ENCODE results near the gene CREB5. TPM values are rescaled to one million over a fixed set of nuclear protein-coding genes. Genes with fewer than 3 reads are reported as not detected.

Gene CREB5
- total and polyA plus RNA-seq, 2 experiments from 2014 or later = 2.4 to 4.4 TPM

DNA sequence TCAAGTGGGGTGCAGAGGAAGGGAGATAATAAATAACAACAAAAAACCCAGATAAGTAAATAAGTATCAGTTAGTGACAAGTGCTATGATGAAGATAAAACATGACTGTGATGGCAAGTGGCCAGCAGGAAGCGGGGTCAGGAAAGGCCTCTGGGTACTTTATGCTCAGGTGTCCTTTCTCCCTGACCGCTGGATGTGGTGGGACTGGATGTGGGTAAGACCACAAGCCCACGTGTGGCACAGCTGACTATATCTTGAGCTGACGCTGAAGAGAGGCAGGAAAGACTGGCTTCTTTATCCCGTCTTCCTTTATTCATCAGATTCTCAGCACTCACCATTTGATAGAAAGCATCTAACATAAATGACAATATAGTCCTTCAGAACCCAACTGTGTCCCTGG, 87.8 kb downstream of the CREB5 start:
- H3K9me3 Mint-ChIP-seq = no peaks in the 10 kb centered on the region
- H3K36me3 Mint-ChIP-seq (ENCODE audit: low read depth) = no peaks in the 10 kb centered on the region
- H3K4me1 ChIP-seq (ENCODE audit: insufficient read depth) = no peaks in the 10 kb centered on the region
- DNase-seq (ENCODE audit: low spot score) = no peak
- no peak for ATAC-seq
- no peaks in the 10 kb centered on the region for H3F3A ChIP-seq (replicated peaks; ENCODE audit: low read depth)
- H3K4me1 Mint-ChIP-seq = 0 out of 3 replicates have a peak, but pooled peaks cover 4% of the 10 kb centered on the region
- H4K20me1 ChIP-seq (replicated peaks; ENCODE audit: insufficient read depth) = no peaks in the 10 kb centered on the region
- no peak overlapping the region for H3K4me3 ChIP-seq
- no peak overlapping the region for H3K27ac ChIP-seq (ENCODE audit: low read depth)
- no peaks in the 10 kb centered on the region for H3K36me3 ChIP-seq (ENCODE audit: insufficient read depth)
- H3K79me2 ChIP-seq (replicated peaks; ENCODE audit: insufficient read depth) = no peaks in the 10 kb centered on the region
- no peak overlapping the region for H3K4me3 Mint-ChIP-seq
- no peaks in the 10 kb centered on the region for H3K27me3 Mint-ChIP-seq (ENCODE audit: insufficient read depth, low read depth, poor library complexity)
- no peak overlapping the region for H3K27ac Mint-ChIP-seq
- no peak overlapping the region for H3K4me2 ChIP-seq
- no peak for TF ChIP-seq JUNB (IDR thresholded peaks at IDR 0.05; ENCODE audit: unreplicated experiment)
- TF ChIP-seq EZH2 (IDR thresholded peaks at IDR 0.05; ENCODE audit: low read depth, unreplicated experiment) = no peak
- TF ChIP-seq, protein P1, sequence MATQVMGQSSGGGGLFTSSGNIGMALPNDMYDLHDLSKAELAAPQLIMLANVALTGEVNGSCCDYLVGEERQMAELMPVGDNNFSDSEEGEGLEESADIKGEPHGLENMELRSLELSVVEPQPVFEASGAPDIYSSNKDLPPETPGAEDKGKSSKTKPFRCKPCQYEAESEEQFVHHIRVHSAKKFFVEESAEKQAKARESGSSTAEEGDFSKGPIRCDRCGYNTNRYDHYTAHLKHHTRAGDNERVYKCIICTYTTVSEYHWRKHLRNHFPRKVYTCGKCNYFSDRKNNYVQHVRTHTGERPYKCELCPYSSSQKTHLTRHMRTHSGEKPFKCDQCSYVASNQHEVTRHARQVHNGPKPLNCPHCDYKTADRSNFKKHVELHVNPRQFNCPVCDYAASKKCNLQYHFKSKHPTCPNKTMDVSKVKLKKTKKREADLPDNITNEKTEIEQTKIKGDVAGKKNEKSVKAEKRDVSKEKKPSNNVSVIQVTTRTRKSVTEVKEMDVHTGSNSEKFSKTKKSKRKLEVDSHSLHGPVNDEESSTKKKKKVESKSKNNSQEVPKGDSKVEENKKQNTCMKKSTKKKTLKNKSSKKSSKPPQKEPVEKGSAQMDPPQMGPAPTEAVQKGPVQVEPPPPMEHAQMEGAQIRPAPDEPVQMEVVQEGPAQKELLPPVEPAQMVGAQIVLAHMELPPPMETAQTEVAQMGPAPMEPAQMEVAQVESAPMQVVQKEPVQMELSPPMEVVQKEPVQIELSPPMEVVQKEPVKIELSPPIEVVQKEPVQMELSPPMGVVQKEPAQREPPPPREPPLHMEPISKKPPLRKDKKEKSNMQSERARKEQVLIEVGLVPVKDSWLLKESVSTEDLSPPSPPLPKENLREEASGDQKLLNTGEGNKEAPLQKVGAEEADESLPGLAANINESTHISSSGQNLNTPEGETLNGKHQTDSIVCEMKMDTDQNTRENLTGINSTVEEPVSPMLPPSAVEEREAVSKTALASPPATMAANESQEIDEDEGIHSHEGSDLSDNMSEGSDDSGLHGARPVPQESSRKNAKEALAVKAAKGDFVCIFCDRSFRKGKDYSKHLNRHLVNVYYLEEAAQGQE (IDR thresholded peaks at IDR 0.05; ENCODE audit: unreplicated experiment) = no peak
- TF ChIP-seq NANOG (IDR thresholded peaks at IDR 0.05; ENCODE audit: borderline replicate concordance) = no peak
- TF ChIP-seq, protein P2, sequence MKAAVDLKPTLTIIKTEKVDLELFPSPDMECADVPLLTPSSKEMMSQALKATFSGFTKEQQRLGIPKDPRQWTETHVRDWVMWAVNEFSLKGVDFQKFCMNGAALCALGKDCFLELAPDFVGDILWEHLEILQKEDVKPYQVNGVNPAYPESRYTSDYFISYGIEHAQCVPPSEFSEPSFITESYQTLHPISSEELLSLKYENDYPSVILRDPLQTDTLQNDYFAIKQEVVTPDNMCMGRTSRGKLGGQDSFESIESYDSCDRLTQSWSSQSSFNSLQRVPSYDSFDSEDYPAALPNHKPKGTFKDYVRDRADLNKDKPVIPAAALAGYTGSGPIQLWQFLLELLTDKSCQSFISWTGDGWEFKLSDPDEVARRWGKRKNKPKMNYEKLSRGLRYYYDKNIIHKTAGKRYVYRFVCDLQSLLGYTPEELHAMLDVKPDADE (IDR thresholded peaks at IDR 0.05) = no peak
- TF ChIP-seq, protein P3, sequence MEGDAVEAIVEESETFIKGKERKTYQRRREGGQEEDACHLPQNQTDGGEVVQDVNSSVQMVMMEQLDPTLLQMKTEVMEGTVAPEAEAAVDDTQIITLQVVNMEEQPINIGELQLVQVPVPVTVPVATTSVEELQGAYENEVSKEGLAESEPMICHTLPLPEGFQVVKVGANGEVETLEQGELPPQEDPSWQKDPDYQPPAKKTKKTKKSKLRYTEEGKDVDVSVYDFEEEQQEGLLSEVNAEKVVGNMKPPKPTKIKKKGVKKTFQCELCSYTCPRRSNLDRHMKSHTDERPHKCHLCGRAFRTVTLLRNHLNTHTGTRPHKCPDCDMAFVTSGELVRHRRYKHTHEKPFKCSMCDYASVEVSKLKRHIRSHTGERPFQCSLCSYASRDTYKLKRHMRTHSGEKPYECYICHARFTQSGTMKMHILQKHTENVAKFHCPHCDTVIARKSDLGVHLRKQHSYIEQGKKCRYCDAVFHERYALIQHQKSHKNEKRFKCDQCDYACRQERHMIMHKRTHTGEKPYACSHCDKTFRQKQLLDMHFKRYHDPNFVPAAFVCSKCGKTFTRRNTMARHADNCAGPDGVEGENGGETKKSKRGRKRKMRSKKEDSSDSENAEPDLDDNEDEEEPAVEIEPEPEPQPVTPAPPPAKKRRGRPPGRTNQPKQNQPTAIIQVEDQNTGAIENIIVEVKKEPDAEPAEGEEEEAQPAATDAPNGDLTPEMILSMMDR (conservative IDR thresholded peaks at IDR 0.05; ENCODE audit: low read depth in 2 of 2) = no peak
- TF ChIP-seq, protein P4, sequence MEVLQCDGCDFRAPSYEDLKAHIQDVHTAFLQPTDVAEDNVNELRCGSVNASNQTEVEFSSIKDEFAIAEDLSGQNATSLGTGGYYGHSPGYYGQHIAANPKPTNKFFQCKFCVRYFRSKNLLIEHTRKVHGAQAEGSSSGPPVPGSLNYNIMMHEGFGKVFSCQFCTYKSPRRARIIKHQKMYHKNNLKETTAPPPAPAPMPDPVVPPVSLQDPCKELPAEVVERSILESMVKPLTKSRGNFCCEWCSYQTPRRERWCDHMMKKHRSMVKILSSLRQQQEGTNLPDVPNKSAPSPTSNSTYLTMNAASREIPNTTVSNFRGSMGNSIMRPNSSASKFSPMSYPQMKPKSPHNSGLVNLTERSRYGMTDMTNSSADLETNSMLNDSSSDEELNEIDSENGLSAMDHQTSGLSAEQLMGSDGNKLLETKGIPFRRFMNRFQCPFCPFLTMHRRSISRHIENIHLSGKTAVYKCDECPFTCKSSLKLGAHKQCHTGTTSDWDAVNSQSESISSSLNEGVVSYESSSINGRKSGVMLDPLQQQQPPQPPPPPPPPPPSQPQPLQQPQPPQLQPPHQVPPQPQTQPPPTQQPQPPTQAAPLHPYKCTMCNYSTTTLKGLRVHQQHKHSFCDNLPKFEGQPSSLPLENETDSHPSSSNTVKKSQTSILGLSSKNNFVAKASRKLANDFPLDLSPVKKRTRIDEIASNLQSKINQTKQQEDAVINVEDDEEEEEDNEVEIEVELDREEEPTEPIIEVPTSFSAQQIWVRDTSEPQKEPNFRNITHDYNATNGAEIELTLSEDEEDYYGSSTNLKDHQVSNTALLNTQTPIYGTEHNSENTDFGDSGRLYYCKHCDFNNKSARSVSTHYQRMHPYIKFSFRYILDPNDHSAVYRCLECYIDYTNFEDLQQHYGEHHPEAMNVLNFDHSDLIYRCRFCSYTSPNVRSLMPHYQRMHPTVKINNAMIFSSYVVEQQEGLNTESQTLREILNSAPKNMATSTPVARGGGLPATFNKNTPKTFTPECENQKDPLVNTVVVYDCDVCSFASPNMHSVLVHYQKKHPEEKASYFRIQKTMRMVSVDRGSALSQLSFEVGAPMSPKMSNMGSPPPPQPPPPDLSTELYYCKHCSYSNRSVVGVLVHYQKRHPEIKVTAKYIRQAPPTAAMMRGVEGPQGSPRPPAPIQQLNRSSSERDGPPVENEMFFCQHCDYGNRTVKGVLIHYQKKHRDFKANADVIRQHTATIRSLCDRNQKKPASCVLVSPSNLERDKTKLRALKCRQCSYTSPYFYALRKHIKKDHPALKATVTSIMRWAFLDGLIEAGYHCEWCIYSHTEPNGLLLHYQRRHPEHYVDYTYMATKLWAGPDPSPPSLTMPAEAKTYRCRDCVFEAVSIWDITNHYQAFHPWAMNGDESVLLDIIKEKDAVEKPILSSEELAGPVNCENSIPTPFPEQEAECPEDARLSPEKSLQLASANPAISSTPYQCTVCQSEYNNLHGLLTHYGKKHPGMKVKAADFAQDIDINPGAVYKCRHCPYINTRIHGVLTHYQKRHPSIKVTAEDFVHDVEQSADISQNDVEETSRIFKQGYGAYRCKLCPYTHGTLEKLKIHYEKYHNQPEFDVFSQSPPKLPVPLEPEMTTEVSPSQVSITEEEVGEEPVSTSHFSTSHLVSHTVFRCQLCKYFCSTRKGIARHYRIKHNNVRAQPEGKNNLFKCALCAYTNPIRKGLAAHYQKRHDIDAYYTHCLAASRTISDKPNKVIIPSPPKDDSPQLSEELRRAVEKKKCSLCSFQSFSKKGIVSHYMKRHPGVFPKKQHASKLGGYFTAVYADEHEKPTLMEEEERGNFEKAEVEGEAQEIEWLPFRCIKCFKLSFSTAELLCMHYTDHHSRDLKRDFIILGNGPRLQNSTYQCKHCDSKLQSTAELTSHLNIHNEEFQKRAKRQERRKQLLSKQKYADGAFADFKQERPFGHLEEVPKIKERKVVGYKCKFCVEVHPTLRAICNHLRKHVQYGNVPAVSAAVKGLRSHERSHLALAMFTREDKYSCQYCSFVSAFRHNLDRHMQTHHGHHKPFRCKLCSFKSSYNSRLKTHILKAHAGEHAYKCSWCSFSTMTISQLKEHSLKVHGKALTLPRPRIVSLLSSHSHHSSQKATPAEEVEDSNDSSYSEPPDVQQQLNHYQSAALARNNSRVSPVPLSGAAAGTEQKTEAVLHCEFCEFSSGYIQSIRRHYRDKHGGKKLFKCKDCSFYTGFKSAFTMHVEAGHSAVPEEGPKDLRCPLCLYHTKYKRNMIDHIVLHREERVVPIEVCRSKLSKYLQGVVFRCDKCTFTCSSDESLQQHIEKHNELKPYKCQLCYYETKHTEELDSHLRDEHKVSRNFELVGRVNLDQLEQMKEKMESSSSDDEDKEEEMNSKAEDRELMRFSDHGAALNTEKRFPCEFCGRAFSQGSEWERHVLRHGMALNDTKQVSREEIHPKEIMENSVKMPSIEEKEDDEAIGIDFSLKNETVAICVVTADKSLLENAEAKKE (CRISPR knock-in tag; IDR thresholded peaks at IDR 0.05) = no peak
- TF ChIP-seq EZH2phosphoT487 (IDR thresholded peaks at IDR 0.05; ENCODE audit: unreplicated experiment) = no peak
- no peak for TF ChIP-seq ZNF114 (CRISPR knock-in tag; IDR thresholded peaks at IDR 0.05)
- TF ChIP-seq STAT1 (IDR thresholded peaks at IDR 0.05; ENCODE audit: unreplicated experiment) = no peak
- TF ChIP-seq ZNF331 (CRISPR knock-in tag; IDR thresholded peaks at IDR 0.05; ENCODE audit: low read depth) = no peak
- no peak for TF ChIP-seq CREB1 (CRISPR knock-in tag; IDR thresholded peaks at IDR 0.05; ENCODE audit: low read depth)
- TF ChIP-seq POLR2AphosphoS5 (IDR thresholded peaks at IDR 0.05; ENCODE audit: low read depth) = no peak
- H2AFZ ChIP-seq = no peak overlapping the region
- H3K9me2 ChIP-seq (ENCODE audit: insufficient read depth) = no peaks in the 10 kb centered on the region
- no peaks in the 10 kb centered on the region for H3K27me3 ChIP-seq (ENCODE audit: insufficient read depth)
